ENCODE measurements around the gene P2RY8.

GRCh38 chrX:1477801-1478458 is 59.1 kb downstream of the P2RY8 start:
- TF ChIP-seq JUN (CRISPR knock-in tag; IDR thresholded peaks at IDR 0.05) (no peak), FOXP4 (CRISPR knock-in tag; IDR thresholded peaks at IDR 0.05) (no peak), CREM (CRISPR knock-in tag; IDR thresholded peaks at IDR 0.05) (no peak), ESRRA (CRISPR knock-in tag; IDR thresholded peaks at IDR 0.05; ENCODE audit: borderline replicate concordance) (no peak), USF1 (CRISPR knock-in tag; IDR thresholded peaks at IDR 0.05) (no peak), CTCF (IDR thresholded peaks at IDR 0.05) (no peak), ZNF121 (CRISPR knock-in tag; IDR thresholded peaks at IDR 0.05) (no peak), ZNF232 (CRISPR knock-in tag; IDR thresholded peaks at IDR 0.05) (no peak), ZNF512 (CRISPR knock-in tag; IDR thresholded peaks at IDR 0.05; ENCODE audit: borderline replicate concordance) (no peak), TEAD4 (CRISPR knock-in tag; IDR thresholded peaks at IDR 0.05) (no peak), ZNF671 (CRISPR knock-in tag; IDR thresholded peaks at IDR 0.05) (no peak)
- TF ChIP-seq, protein P1, sequence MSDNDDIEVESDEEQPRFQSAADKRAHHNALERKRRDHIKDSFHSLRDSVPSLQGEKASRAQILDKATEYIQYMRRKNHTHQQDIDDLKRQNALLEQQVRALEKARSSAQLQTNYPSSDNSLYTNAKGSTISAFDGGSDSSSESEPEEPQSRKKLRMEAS (CRISPR knock-in tag; IDR thresholded peaks at IDR 0.05): no peak
